AG10803 (cell line): ENCODE results near the gene AGTRAP.
A peak's percentile ranks its signal among the peaks of the same experiment; 100 is the strongest.

ENCODE experiments used
- DNase-seq: peaks from one replicate; pipeline ENCODE4 v3.0.0; 2010; ENCODE audit warnings: low read depth
- H3K4me3 ChIP-seq: 2 replicates; pipeline ENCODE4 v1.5.1; 2011; ENCODE audit warnings: mild to moderate bottlenecking, low read length, control low read depth
- TF ChIP-seq, protein P1 (sequence below): conservative IDR thresholded peaks from 2 replicates; pipeline ENCODE4 v1.5.1; 2011; ENCODE audit warnings: mild to moderate bottlenecking, low read length, control low read depth, inconsistent platforms

Gene AGTRAP

DNA sequence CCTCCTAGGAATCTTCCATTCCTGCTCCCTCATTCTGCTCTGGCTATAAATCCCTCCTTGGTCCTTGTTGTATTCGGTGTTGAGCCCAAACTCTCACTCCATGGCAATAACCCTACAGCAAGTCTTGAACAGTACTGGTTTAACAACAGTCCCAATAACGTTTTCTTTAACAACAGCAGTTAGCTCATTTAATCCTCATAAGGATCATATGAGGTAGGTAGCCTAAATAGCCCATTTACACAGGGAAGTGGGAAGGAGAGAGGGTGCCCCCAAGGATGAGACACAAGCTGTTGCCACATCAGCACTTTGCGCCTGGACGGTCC is 444 bp upstream of the AGTRAP start:
- peak overlapping the region; percentile 98 for H3K4me3 ChIP-seq
- DNase-seq = no peak
- TF ChIP-seq, protein P1, sequence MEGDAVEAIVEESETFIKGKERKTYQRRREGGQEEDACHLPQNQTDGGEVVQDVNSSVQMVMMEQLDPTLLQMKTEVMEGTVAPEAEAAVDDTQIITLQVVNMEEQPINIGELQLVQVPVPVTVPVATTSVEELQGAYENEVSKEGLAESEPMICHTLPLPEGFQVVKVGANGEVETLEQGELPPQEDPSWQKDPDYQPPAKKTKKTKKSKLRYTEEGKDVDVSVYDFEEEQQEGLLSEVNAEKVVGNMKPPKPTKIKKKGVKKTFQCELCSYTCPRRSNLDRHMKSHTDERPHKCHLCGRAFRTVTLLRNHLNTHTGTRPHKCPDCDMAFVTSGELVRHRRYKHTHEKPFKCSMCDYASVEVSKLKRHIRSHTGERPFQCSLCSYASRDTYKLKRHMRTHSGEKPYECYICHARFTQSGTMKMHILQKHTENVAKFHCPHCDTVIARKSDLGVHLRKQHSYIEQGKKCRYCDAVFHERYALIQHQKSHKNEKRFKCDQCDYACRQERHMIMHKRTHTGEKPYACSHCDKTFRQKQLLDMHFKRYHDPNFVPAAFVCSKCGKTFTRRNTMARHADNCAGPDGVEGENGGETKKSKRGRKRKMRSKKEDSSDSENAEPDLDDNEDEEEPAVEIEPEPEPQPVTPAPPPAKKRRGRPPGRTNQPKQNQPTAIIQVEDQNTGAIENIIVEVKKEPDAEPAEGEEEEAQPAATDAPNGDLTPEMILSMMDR = no peak

GRCh38 chr1:11736746-11737639 is 1.1 kb downstream of the AGTRAP start:
- H3K4me3 ChIP-seq = peak overlapping the region; percentile 98
- TF ChIP-seq, protein P1 = no peak
- DNase-seq = peak; percentile 92

GRCh38 chr1:11738096-11738495 is 2.2 kb downstream of the AGTRAP start:
- TF ChIP-seq, protein P1 = no peak
- no peak for DNase-seq
- no peak overlapping the region for H3K4me3 ChIP-seq

DNA sequence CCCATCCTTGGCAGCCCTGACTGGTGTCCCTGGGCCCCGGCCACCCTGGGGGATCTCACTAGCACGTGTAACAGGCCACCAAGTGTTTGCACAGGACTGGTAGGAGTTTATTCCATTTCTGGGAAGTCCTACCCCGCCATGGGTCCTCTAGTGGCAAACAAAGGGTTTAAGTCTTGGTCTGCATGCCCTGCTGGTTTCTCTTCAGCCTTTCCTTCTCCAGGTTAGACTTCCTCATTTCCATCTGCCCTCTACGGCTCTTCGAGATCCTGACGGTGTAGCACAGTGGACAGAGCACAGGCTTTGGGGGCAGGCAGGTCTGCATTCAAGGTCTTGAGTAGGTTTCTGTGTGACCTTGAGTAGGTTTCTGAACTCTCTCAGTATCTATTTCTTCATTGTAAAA is 2.8 kb downstream of the AGTRAP start:
- DNase-seq = no peak

GRCh38 chr1:11740258-11741192 is 4.6 kb downstream of the AGTRAP start:
- TF ChIP-seq, protein P1 = no peak
- DNase-seq = no peak
- no peak overlapping the region for H3K4me3 ChIP-seq

More for the DNA sequence above, 2.8 kb downstream of the AGTRAP start:
- TF ChIP-seq, protein P1 = no peak
- no peak overlapping the region for H3K4me3 ChIP-seq

DNA sequence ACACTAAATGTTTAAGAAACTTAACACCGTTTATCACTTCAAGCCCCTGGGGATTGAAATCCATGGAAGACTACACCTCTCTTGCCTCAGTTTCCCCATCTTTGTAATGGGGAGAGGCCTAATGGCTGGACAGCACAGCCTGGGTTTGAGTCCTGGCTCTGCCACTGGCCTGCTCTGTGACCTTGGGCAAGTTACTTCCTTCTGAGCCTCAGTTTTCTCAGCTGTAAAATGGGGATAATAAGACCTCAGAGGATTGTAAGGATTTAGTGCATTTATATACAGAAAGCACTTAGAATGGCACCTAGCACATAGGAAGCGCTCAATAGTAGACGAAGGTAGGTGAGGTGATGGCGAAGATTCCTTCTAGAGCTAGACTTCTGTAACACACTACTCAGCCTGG is 5.5 kb downstream of the AGTRAP start:
- no peak overlapping the region for H3K4me3 ChIP-seq
- no peak for DNase-seq
- TF ChIP-seq, protein P1 = no peak
